ENCODE measurements around the gene MTMR12. TPM values are rescaled to one million over a fixed set of nuclear protein-coding genes. Genes with fewer than 3 reads are reported as not detected.
A peak's percentile ranks its signal among the peaks of the same experiment; 100 is the strongest.
"Not testable (repeated sequence)": the region's sequence is repeated elsewhere in the genome, so short reads cannot be mapped to it uniquely, and the experiment has no call there.

The MTMR12 gene
- total RNA-seq, 1 donor from 2014 or later = 15.3 TPM

DNA sequence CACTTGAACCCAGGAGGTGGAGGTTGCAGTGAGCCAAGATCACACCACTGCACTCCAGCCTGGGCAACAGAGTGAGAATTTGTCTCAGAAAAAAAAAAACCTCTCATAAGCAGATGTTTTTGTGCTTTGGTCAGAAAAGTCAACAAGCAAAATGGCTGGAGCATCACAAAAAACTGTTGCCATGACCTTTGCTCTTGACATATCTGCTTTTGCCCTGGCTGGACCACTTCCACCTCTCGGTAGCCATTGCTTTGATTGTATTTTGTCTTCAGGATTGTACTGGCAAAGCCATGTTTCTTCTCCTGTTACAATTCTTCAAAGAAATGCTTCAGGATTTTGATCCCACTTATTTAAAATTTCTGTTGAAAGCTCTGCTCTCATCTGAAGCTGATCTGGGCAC is 67.0 kb downstream of the MTMR12 start:
- ATAC-seq = no peak
- DNase-seq (ENCODE audit: low spot score) = peak; percentile 18

GRCh38 chr5:32244017-32244416 is 68.7 kb downstream of the MTMR12 start:
- DNase-seq (ENCODE audit: low spot score) (no peak), ATAC-seq (no peak)

GRCh38 chr5:32241034-32241783 is 71.5 kb downstream of the MTMR12 start:
- DNase-seq (ENCODE audit: low spot score) (no peak), ATAC-seq (no peak)

- ATAC-seq = no peak
- DNase-seq (ENCODE audit: low spot score) = no peak
These were observed 73.4 kb downstream of the MTMR12 start for GRCh38 chr5:32239385-32239784.

DNA sequence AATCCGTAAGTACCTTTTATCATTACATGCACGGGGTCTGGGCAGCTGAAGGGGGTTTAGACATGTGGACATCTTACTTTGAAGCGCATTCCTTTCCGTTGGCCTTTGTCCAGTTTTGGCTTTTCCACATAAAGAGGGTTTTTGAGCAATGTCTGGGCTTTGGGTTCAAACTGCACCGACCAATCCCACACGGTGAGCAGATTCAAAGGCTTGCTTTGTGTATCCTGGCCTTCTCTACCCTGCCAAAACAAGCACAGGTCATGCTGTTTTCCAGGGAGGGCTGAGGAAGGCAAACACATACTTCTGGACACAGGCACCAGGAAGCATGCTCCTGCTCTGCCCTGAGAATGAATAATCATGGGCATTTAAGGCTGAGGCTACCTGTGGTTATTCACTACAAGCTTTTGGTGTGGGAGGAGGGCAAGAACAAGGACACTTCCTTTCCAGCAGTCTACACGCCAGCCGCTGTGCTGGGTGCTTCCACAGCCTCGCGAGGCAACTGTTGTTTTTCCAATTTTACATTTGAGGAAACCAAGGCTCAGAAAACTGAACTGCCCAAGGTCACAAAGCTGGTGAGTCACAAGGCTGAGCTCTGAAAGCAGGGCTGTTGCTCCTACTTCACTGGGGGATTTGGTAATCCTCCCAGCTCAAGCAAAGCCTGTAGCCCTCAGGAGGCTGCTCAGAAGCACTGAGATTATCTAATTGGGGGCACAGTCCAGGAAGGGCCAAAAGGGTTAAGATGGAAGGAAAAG is 78.9 kb downstream of the MTMR12 start:
- ATAC-seq (peak; percentile 77), DNase-seq (ENCODE audit: low spot score) (peak; percentile 87)

- peak; percentile 93 for DNase-seq (ENCODE audit: low spot score)
- peak; percentile 76 for ATAC-seq
These were observed 79.5 kb downstream of the MTMR12 start for GRCh38 chr5:32233220-32233695.

GRCh38 chr5:32232441-32233219 is 80.1 kb downstream of the MTMR12 start:
- DNase-seq (ENCODE audit: low spot score) (peak; percentile 88), ATAC-seq (peak; percentile 75)

DNA sequence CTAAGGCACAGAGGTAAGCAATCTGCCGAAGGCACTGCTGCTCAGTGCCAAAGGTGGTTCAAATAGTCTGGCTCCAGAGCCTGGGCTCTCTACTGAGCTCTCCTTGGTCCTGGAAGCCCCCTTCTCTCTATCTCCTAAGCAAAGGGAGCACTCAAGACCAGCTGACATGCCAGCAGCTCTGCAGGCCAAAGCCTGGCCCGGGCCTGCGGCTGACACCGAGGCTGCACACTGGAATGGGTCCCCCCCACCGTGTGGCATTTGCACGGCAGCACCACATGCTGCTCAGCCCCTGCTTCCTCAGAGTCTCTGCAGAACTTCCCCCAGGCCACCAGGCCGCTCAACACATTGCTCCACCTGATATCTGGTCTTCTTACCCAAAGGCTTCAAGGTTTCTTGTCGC is 80.8 kb downstream of the MTMR12 start:
- no peak for DNase-seq (ENCODE audit: low spot score)
- peak; percentile 0 for ATAC-seq

DNA sequence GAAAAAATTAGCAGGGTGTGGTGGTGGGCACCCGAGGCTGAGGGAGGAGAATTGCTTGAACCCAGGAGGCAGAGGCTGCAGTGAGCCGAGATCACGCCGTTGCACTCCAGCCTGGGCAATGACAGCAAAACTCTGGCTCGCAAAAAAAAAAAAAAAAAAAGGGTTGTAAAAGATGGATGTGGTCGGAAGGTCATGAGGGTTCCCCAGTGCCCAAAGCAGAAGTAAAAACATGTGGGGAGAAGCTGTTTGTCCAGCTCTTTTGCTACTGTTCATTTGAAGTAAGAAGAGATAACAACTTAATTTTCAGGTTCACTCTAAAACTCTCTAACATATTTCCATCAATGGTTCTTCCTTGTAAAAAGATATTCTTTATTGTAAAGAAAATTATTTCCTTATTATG is 81.5 kb downstream of the MTMR12 start:
- ATAC-seq (no peak), DNase-seq (ENCODE audit: low spot score) (no peak)

- DNase-seq (ENCODE audit: low spot score) (no peak), ATAC-seq (no peak)
These were observed 82.2 kb downstream of the MTMR12 start for GRCh38 chr5:32230356-32231099.

DNA sequence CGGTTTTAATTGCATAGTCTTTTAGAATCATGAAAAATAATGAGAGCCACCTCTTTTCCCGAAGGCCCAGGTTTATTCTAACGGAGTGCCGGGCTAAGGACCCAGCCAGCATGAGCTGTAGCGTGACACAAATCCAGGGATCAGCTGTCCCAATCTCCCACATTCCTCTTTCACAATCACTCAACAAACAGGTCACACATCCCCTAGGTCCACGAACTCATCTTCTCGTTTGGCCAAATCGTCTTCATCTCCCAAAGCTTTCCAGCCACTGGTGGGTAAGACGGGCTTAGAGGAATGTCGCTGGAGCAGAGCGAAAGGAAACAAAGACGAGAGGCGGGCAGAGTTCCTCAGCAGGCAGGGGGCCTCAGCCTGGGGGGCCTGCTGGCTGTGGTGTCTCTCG is 83.2 kb downstream of the MTMR12 start:
- DNase-seq (ENCODE audit: low spot score) (peak; percentile 71), ATAC-seq (peak; percentile 33)

DNA sequence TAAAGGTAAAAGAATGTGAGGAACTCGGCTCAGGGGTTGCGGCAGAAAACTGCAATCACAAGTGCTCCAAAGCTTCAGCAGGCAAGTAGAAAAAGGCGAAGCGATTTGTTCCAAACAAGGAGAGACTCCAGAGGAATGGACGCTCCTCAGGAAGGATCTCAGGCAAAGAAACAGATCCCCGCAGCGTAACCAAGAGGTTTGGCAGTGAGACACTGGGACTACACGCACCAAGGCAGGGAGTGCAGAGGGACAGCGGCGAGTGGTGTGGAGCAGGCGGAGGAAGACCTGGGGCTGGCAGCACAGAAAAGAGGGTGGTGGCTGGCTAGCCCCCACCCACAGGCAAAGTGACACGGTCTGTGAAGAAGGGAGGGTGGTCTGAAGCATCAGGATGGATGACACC is 83.9 kb downstream of the MTMR12 start:
- no peak for ATAC-seq
- DNase-seq (ENCODE audit: low spot score) = no peak

DNA sequence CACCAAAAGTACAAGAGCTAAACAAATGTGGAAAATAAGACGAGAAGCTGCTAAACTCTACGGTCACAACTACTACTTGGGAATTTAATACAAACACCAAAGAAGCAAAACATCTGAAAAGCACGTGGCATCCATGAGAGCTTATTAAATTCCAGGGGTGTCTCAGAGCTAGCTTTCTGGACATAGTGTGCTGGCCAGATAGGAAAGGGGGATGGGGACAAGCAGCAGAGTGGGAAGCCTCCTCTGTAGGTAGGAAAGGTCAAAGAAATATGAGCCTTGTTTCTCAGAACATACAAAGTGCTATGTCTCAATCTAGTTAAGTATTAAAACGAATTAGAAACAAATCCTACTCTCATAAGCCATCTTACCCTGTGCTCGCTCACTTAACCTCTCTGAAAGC is 87.3 kb downstream of the MTMR12 start:
- DNase-seq (ENCODE audit: low spot score) = peak; percentile 66
- ATAC-seq = peak; percentile 80

DNA sequence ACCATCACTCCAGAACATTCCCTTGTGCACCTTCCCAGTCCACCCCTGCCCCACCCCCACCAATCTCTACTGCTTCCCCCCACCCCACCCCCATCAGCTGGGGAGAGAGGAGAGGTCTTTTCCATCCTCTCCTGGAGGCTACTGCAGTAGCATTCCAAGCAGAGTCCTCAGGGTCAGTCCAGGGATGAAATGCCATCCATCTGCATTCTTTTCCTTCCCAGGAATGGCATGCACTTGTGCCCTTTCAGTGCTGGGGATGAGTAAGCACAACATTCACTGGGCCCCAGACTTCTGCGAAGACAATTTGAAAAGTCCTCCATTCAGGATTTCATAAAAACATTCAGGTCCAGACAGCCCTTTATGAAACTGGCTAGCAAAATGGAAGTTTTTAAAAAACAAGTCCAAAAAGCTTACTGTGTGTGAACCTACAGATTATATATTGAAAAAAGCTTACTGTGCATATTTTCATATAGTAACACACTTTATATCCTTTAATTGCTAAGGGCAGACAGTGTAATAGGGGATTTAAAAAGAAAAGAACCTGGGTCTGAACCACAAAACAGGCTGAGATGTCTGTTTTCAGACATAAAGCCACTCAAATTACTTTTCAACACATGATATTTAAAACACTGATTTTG is 88.6 kb downstream of the MTMR12 start:
- ATAC-seq = no peak
- no peak for DNase-seq (ENCODE audit: low spot score)

GRCh38 chr5:32222723-32223470 is 89.8 kb downstream of the MTMR12 start:
- ATAC-seq = no peak
- no peak for DNase-seq (ENCODE audit: low spot score)

- DNase-seq (ENCODE audit: low spot score) = no peak
- no peak for ATAC-seq
These were observed 94.8 kb downstream of the MTMR12 start for GRCh38 chr5:32217886-32218396.

DNA sequence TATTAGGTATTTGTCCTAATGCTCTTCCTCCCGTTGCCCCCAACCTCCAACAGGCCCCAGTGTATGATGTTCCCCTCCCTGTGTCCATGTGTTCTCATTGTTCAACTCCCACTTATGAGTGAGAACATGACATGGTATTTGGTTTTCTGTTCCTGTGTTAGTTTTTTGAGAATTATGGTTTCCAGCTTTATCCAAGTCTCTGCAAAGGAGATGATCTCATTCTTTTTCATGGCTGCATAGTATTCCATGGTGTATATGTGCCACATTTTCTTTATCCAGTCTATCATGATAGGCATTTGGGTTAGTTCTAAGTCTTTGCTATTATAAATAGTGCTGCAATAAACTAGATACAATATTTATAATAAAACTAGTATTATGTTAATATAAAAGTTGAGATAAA is 98.4 kb downstream of the MTMR12 start:
- DNase-seq (ENCODE audit: low spot score); ATAC-seq: not testable (repeated sequence)

GRCh38 chr5:32210151-32210550 is 102.6 kb downstream of the MTMR12 start:
- ATAC-seq (no peak), DNase-seq (ENCODE audit: low spot score) (no peak)

- not testable (repeated sequence) for ATAC-seq
These were observed 103.9 kb downstream of the MTMR12 start for GRCh38 chr5:32208837-32209236.

More at GRCh38 chr5:32208837-32209236, 103.9 kb downstream of the MTMR12 start:
- not testable (repeated sequence) for DNase-seq (ENCODE audit: low spot score)
